HepG2 (cell line): ENCODE measurements around the gene ZNF747. TPM values are rescaled to one million over a fixed set of nuclear protein-coding genes. Genes with fewer than 3 reads are reported as not detected.
A peak's percentile ranks its signal among the peaks of the same experiment; 100 is the strongest.

Experiments used
- AKAP8 ChIP-seq: sonication (generic); formaldehyde crosslinking; IDR thresholded peaks from 2 replicates; pipeline ENCODE4 v1.5.1; 2020; ENCODE audit warnings: mild to moderate bottlenecking, missing genetic modification reagents
- ATF7-NPFF ChIP-seq: sonication (generic); formaldehyde crosslinking; IDR thresholded peaks from 2 replicates; pipeline ENCODE4 v1.8.1; 2023; ENCODE audit warnings: mild to moderate bottlenecking, low read depth, missing genetic modification reagents, moderate library complexity
- ATRX ChIP-seq: sonication (generic); formaldehyde crosslinking; IDR thresholded peaks from 2 replicates; pipeline ENCODE4 v1.4.0; 2020; ENCODE audit warnings: missing genetic modification reagents, borderline replicate concordance
- FOSL1 ChIP-seq: sonication (generic); formaldehyde crosslinking; IDR thresholded peaks from 2 replicates; pipeline ENCODE4 v1.9.0; 2021; ENCODE audit warnings: missing genetic modification reagents, borderline replicate concordance
- GLMP ChIP-seq: sonication (generic); formaldehyde crosslinking; IDR thresholded peaks from 2 replicates; pipeline ENCODE4 v1.9.0; 2021; ENCODE audit warnings: missing genetic modification reagents, mild to moderate bottlenecking, borderline replicate concordance
- IRF1 ChIP-seq: sonication (generic); formaldehyde crosslinking; IDR thresholded peaks from 2 replicates; pipeline ENCODE4 v1.4.0; 2020; ENCODE audit warnings: low read depth, mild to moderate bottlenecking, missing genetic modification reagents
- KLF15 ChIP-seq: sonication (generic); formaldehyde crosslinking; IDR thresholded peaks from 2 replicates; pipeline ENCODE4 v1.8.1; 2023; ENCODE audit warnings: borderline replicate concordance, mild to moderate bottlenecking, inconsistent platforms, missing genetic modification reagents, mixed read lengths
- NCOA1 ChIP-seq: sonication (generic); formaldehyde crosslinking; IDR thresholded peaks from 2 replicates; pipeline ENCODE4 v1.9.0; 2021; ENCODE audit warnings: missing genetic modification reagents
- NFYB ChIP-seq: sonication (generic); formaldehyde crosslinking; IDR thresholded peaks from 2 replicates; pipeline ENCODE4 v1.4.0; 2020; ENCODE audit warnings: missing genetic modification reagents
- RAD21 ChIP-seq: fragments of 450-650 bp; formaldehyde crosslinking; IDR thresholded peaks from 2 replicates; pipeline ENCODE4 v1.5.0; 2020; ENCODE audit warnings: mild to moderate bottlenecking
- RFXAP ChIP-seq: sonication (generic); formaldehyde crosslinking; IDR thresholded peaks from 2 replicates; pipeline ENCODE4 v1.4.0; 2020; ENCODE audit warnings: missing genetic modification reagents, borderline replicate concordance
- SALL2 ChIP-seq: sonication (generic); formaldehyde crosslinking; IDR thresholded peaks from 2 replicates; pipeline ENCODE4 v1.8.1; 2023; ENCODE audit warnings: mild to moderate bottlenecking, missing genetic modification reagents, inconsistent platforms
- SIN3B ChIP-seq: fragments of 150-350 bp; IDR thresholded peaks from 2 replicates; pipeline ENCODE4 v1.6.1; 2014; ENCODE audit warnings: low read length
- ZBTB42 ChIP-seq: sonication (generic); formaldehyde crosslinking; IDR thresholded peaks from 2 replicates; pipeline ENCODE4 v1.5.0; 2020; ENCODE audit warnings: mild to moderate bottlenecking, missing genetic modification reagents
- ZMYM3 ChIP-seq: sonication (generic); formaldehyde crosslinking; IDR thresholded peaks from 2 replicates; pipeline ENCODE4 v1.5.1; 2020; ENCODE audit warnings: mild to moderate bottlenecking, missing genetic modification reagents
- ZNF713 ChIP-seq: sonication (generic); formaldehyde crosslinking; IDR thresholded peaks from 2 replicates; pipeline ENCODE4 v1.4.0; 2020; ENCODE audit warnings: mild to moderate bottlenecking, missing genetic modification reagents
- ZNF766 ChIP-seq: sonication (generic); formaldehyde crosslinking; IDR thresholded peaks from 2 replicates; pipeline ENCODE4 v1.5.0; 2020; ENCODE audit warnings: missing genetic modification reagents, borderline replicate concordance
- ZNF883 ChIP-seq: sonication (generic); formaldehyde crosslinking; IDR thresholded peaks from 2 replicates; pipeline ENCODE4 v1.5.1; 2020; ENCODE audit warnings: mild to moderate bottlenecking, missing genetic modification reagents; ENCODE audit errors: not compliant biosample characterization
- ZSCAN12 ChIP-seq: sonication (generic); formaldehyde crosslinking; IDR thresholded peaks from 2 replicates; pipeline ENCODE4 v1.9.0; 2021; ENCODE audit warnings: mild to moderate bottlenecking, missing genetic modification reagents
- polyA plus RNA-seq, 8 experiments: library from polyadenylated mRNA; depleted of rRNA in 3 of 8; stranded (reverse) in 7 of 8; unstranded in 1 of 8; fragments of >200 nt; fragmentation: Illumina TruSeq in 4 of 8; extraction: Trizol in 4 of 8; gene quantifications; 2 replicates each; pipeline versions ENCODE4 v1.2.1 to v1.2.3, GENCODE V29; 2011 to 2016; ENCODE audit warnings: low read depth in 4 of 8, missing spikeins in 1 of 8, mixed read lengths in 1 of 8; ENCODE audit not compliant: insufficient read depth in 1 of 8
- total RNA-seq, 5 experiments: library from RNA; depleted of rRNA; stranded (reverse); fragments of >200 nt; fragmentation: Illumina TruSeq; extraction: Trizol; gene quantifications; 2 replicates each; pipeline ENCODE4 v1.2.3, GENCODE V29; 2016; ENCODE audit warnings: low read depth in 1 of 5
- TF ChIP-seq, protein P1 (sequence below): sonication (generic); formaldehyde crosslinking; IDR thresholded peaks from 2 replicates; pipeline ENCODE4 v1.4.0; 2020; ENCODE audit warnings: missing genetic modification reagents, borderline replicate concordance
- TF ChIP-seq, protein P2 (sequence below): sonication (generic); formaldehyde crosslinking; IDR thresholded peaks from 2 replicates; pipeline ENCODE4 v1.5.1; 2020; ENCODE audit warnings: mild to moderate bottlenecking, moderate library complexity, missing genetic modification reagents
- TF ChIP-seq, protein P3 (sequence below): sonication (generic); formaldehyde crosslinking; IDR thresholded peaks from 2 replicates; pipeline ENCODE4 v1.4.0; 2020; ENCODE audit warnings: low read depth, missing genetic modification reagents

Gene ZNF747
- total and polyA plus RNA-seq, 2 of the 13 experiments (the other 11 are each of a cell fraction or from before 2014, with no cell fraction given) = 7.2 to 10.2 TPM

DNA sequence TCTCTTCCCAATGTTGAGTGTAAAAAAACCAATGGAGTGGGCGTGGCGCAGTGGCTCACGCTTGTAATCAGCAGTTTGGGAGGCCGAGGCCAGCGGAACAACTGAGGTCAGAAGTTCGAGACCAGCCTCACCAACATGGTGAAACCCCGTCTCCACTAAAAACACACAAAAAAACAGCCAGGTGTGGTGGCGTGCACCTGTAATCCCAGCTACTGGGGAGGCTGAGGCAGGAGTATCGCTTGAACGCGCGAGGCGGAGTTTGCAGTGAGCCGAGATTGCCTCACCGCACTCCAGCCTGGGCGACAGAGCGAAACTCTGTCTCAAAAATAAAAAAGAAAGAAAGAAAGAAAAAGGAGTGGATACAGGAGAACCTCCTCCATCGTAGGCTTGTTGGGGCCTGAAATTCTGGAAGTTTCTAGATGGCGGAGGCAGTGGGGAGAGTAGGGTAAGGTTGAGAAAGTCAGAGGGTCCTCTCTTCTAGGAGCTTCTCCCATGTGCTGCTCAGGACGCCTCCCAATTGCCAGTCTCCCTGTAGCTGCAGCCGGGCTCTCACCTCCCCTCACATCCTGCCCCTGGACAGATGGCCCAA, 24.2 kb upstream of the ZNF747 start (continued):
- no peak for TF ChIP-seq ZSCAN12 (CRISPR knock-in tag)
- no peak for TF ChIP-seq NCOA1
- peak; percentile 16; the same call in 1 of the 2 replicates for TF ChIP-seq AKAP8 (CRISPR knock-in tag)
- TF ChIP-seq ZBTB42 (CRISPR knock-in tag) = 0 out of 2 replicates have a peak, but pooled peaks have one; percentile 39
- 0 out of 2 replicates have a peak, but pooled peaks have one; percentile 11 for TF ChIP-seq RFXAP (CRISPR knock-in tag)
- TF ChIP-seq, protein P1, sequence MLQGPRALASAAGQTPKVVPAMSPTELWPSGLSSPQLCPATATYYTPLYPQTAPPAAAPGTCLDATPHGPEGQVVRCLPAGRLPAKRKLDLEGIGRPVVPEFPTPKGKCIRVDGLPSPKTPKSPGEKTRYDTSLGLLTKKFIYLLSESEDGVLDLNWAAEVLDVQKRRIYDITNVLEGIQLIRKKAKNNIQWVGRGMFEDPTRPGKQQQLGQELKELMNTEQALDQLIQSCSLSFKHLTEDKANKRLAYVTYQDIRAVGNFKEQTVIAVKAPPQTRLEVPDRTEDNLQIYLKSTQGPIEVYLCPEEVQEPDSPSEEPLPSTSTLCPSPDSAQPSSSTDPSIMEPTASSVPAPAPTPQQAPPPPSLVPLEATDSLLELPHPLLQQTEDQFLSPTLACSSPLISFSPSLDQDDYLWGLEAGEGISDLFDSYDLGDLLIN (CRISPR knock-in tag) = no peak
- TF ChIP-seq ZNF766 = 0 out of 2 replicates have a peak, but pooled peaks have one; percentile 60
- TF ChIP-seq ATRX = no peak
- no peak for TF ChIP-seq SIN3B
- TF ChIP-seq ZMYM3 (CRISPR knock-in tag) = peak; percentile 98
- TF ChIP-seq ATF7-NPFF (CRISPR knock-in tag) = 0 out of 2 replicates have a peak, but pooled peaks have one; percentile 25
- TF ChIP-seq, protein P2, sequence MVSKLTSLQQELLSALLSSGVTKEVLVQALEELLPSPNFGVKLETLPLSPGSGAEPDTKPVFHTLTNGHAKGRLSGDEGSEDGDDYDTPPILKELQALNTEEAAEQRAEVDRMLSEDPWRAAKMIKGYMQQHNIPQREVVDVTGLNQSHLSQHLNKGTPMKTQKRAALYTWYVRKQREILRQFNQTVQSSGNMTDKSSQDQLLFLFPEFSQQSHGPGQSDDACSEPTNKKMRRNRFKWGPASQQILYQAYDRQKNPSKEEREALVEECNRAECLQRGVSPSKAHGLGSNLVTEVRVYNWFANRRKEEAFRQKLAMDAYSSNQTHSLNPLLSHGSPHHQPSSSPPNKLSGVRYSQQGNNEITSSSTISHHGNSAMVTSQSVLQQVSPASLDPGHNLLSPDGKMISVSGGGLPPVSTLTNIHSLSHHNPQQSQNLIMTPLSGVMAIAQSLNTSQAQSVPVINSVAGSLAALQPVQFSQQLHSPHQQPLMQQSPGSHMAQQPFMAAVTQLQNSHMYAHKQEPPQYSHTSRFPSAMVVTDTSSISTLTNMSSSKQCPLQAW (CRISPR knock-in tag) = 0 out of 2 replicates have a peak, but pooled peaks have one; percentile 9
- TF ChIP-seq IRF1 (CRISPR knock-in tag) = no peak
- peak; percentile 7 for TF ChIP-seq ZNF883 (CRISPR knock-in tag)
- TF ChIP-seq FOSL1 (CRISPR knock-in tag) = no peak
- 0 out of 2 replicates have a peak, but pooled peaks have one; percentile 3 for TF ChIP-seq RAD21 (CRISPR knock-in tag)
- TF ChIP-seq, protein P3, sequence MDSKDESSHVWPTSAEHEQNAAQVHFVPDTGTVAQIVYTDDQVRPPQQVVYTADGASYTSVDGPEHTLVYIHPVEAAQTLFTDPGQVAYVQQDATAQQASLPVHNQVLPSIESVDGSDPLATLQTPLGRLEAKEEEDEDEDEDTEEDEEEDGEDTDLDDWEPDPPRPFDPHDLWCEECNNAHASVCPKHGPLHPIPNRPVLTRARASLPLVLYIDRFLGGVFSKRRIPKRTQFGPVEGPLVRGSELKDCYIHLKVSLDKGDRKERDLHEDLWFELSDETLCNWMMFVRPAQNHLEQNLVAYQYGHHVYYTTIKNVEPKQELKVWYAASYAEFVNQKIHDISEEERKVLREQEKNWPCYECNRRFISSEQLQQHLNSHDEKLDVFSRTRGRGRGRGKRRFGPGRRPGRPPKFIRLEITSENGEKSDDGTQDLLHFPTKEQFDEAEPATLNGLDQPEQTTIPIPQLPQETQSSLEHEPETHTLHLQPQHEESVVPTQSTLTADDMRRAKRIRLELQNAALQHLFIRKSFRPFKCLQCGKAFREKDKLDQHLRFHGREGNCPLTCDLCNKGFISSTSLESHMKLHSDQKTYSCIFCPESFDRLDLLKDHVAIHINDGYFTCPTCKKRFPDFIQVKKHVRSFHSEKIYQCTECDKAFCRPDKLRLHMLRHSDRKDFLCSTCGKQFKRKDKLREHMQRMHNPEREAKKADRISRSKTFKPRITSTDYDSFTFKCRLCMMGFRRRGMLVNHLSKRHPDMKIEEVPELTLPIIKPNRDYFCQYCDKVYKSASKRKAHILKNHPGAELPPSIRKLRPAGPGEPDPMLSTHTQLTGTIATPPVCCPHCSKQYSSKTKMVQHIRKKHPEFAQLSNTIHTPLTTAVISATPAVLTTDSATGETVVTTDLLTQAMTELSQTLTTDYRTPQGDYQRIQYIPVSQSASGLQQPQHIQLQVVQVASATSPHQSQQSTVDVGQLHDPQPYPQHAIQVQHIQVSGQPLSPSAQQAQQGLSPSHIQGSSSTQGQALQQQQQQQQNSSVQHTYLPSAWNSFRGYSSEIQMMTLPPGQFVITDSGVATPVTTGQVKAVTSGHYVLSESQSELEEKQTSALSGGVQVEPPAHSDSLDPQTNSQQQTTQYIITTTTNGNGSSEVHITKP (CRISPR knock-in tag) = no peak
- TF ChIP-seq GLMP (CRISPR knock-in tag) = no peak
- no peak for TF ChIP-seq ZNF713 (CRISPR knock-in tag)
- no peak for TF ChIP-seq KLF15
- TF ChIP-seq SALL2 (CRISPR knock-in tag) = no peak
- TF ChIP-seq NFYB (CRISPR knock-in tag) = no peak
